Nephron (organoid): Measurements from ENCODE around the gene IRF2.
A peak's percentile ranks its signal among the peaks of the same experiment; 100 is the strongest.
"Not testable (repeated sequence)": the region's sequence is repeated elsewhere in the genome, so short reads cannot be mapped to it uniquely, and the experiment has no call there.

ENCODE experiments used
- H3K27ac Mint-ChIP-seq, 3 experiments: 2 replicates each; pipeline ENCODE4 v1.8.0; 2020; ENCODE audit warnings: mixed read lengths in 3 of 3, mild to moderate bottlenecking in 2 of 3, moderate library complexity in 1 of 3
- H3K27me3 Mint-ChIP-seq: 2 replicates; pipeline ENCODE4 v1.8.0; 2021; ENCODE audit warnings: low read depth, mild to moderate bottlenecking, moderate library complexity, mixed read lengths
- H3K36me3 Mint-ChIP-seq: 2 replicates; pipeline ENCODE4 v1.8.0; 2020; ENCODE audit warnings: low read depth, mixed read lengths
- H3K4me1 Mint-ChIP-seq: 2 replicates; pipeline ENCODE4 v1.8.0; 2020; ENCODE audit warnings: mixed read lengths
- H3K4me3 Mint-ChIP-seq, 3 experiments: 2 replicates each; pipeline ENCODE4 v1.8.0; 2020; ENCODE audit warnings: mild to moderate bottlenecking in 3 of 3, mixed read lengths in 3 of 3, moderate library complexity in 2 of 3
- H3K9me3 Mint-ChIP-seq: 2 replicates; pipeline ENCODE4 v1.8.0; 2020; ENCODE audit warnings: mixed read lengths
- CTCF ChIP-seq, 3 experiments: fragments of 200-600 bp; sonication (generic); IDR thresholded peaks; one replicate each; pipeline ENCODE4 v1.5.0; 2021; ENCODE audit warnings: antibody characterized with exemption in 3 of 3; ENCODE audit not compliant: unreplicated experiment in 3 of 3

IRF2 gene

GRCh38 chr4:184344899-184345572 is 129.3 kb downstream of the IRF2 start:
- no peaks in the 10 kb centered on the region for H3K9me3 Mint-ChIP-seq
- H3K27ac Mint-ChIP-seq = peak overlapping the region; percentile 91 to 96 (median 93)
- H3K27me3 Mint-ChIP-seq = no peaks in the 10 kb centered on the region
- H3K36me3 Mint-ChIP-seq = no peaks in the 10 kb centered on the region
- H3K4me1 Mint-ChIP-seq = peaks cover 55% of the 10 kb centered on the region
- H3K4me3 Mint-ChIP-seq = no peak overlapping the region
- no peak for TF ChIP-seq CTCF (IDR thresholded peaks at IDR 0.05; ENCODE audit: unreplicated experiment in 3 of 3)

GRCh38 chr4:184344435-184344834 is 129.9 kb downstream of the IRF2 start:
- Mint-ChIP-seq H3K4me1 (peaks cover 54% of the 10 kb centered on the region), H3K27ac (peak overlapping the region; percentile 91 to 96 (median 93)), H3K36me3 (no peaks in the 10 kb centered on the region), H3K4me3 (peak overlapping the region; percentile 91 to 93 (median 91)), H3K9me3 (no peaks in the 10 kb centered on the region), H3K27me3 (no peaks in the 10 kb centered on the region)
- TF ChIP-seq CTCF (IDR thresholded peaks at IDR 0.05; ENCODE audit: unreplicated experiment in 3 of 3) = no peak

GRCh38 chr4:184343502-184344177 is 130.7 kb downstream of the IRF2 start:
- Mint-ChIP-seq H3K9me3 (no peaks in the 10 kb centered on the region), H3K36me3 (no peaks in the 10 kb centered on the region), H3K27ac (peak overlapping the region; percentile 91 to 96 (median 93)), H3K27me3 (no peaks in the 10 kb centered on the region), H3K4me3 (peak overlapping the region; percentile 91 to 93 (median 91)), H3K4me1 (peaks cover 46% of the 10 kb centered on the region)
- TF ChIP-seq CTCF (IDR thresholded peaks at IDR 0.05; ENCODE audit: unreplicated experiment in 3 of 3) = no peak

GRCh38 chr4:184342857-184343237 is 131.5 kb downstream of the IRF2 start:
- H3K9me3 Mint-ChIP-seq, H3K36me3 Mint-ChIP-seq: not testable (repeated sequence)

GRCh38 chr4:184342167-184342856 is 132.0 kb downstream of the IRF2 start:
- Mint-ChIP-seq H3K9me3 (no peaks in the 10 kb centered on the region), H3K4me1 (peaks cover 33% of the 10 kb centered on the region), H3K27ac (peak overlapping the region in 2 of 3 experiments; percentile 24 to 63), H3K36me3 (no peaks in the 10 kb centered on the region), H3K4me3 (peak overlapping the region; percentile 55 to 91 (median 68)), H3K27me3 (no peaks in the 10 kb centered on the region)
- no peak for TF ChIP-seq CTCF (IDR thresholded peaks at IDR 0.05; ENCODE audit: unreplicated experiment in 3 of 3)

More at GRCh38 chr4:184342857-184343237, 131.5 kb downstream of the IRF2 start:
- peak overlapping the region; percentile 91 to 93 (median 91) for H3K4me3 Mint-ChIP-seq
- peak overlapping the region; percentile 91 to 96 (median 93) for H3K27ac Mint-ChIP-seq
- H3K27me3 Mint-ChIP-seq = not testable (repeated sequence)
- H3K4me1 Mint-ChIP-seq = peaks cover 38% of the 10 kb centered on the region

GRCh38 chr4:184339398-184340193 is 134.8 kb downstream of the IRF2 start:
- H3K36me3 Mint-ChIP-seq, H3K27me3 Mint-ChIP-seq, H3K4me3 Mint-ChIP-seq, H3K9me3 Mint-ChIP-seq, H3K27ac Mint-ChIP-seq: not testable (repeated sequence)
- H3K4me1 Mint-ChIP-seq = peaks cover 14% of the 10 kb centered on the region
